ENCODE data around the gene LIX1L.
A peak's percentile ranks its signal among the peaks of the same experiment; 100 is the strongest.
"Not testable (repeated sequence)": the region's sequence is repeated elsewhere in the genome, so short reads cannot be mapped to it uniquely, and the experiment has no call there.

Gene LIX1L

GRCh38 chr1:145927916-145928643 is 29.7 kb downstream of the LIX1L start:
- DNase-seq, result no peak

GRCh38 chr1:145927063-145927886 is 30.5 kb downstream of the LIX1L start, which contains the start of gene RBM8A:
RBM8A (minus strand) TSS chr1:145927484; CDS start chr1:145927426, 58 bp downstream.
- peak; percentile 94 for DNase-seq

- no peak for DNase-seq
These were observed 31.1 kb downstream of the LIX1L start for GRCh38 chr1:145926686-145927062.

DNA sequence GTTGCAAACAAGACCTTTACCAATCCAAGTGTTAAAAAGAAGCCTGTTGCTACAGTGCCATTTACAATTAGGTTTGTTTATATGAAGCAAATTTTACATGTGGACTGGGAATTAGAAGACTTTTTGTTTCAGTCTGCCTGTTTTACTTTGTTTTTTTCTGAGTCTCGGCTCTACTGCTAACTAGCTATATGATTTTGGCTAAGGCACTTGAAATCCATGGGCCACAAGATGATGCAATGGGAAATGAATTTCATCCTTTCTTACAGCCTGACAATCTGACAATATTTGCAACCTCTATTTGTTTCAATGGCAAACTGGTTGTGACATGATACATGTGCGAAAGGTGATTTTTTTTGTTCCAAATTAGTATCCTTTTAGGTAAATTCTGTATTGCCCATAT is 35.6 kb downstream of the LIX1L start:
- DNase-seq, result no peak

DNA sequence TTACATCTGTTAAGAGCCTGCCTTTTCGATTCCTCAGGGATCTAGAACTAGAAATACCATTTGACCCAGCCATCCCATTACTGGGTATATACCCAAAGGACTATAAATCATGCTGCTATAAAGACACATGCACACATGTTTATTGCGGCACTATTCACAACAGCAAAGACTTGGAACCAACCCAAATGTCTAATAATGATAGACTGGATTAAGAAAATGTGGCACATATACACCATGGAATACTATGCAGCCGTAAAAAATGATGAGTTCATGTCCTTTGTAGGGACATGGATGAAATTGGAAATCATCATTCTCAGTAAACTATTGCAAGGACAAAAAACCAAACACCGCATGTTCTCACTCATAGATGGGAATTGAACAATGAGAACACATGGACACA is 37.5 kb downstream of the LIX1L start:
- DNase-seq, result not testable (repeated sequence)

GRCh38 chr1:145918992-145919939 is 38.6 kb downstream of the LIX1L start:
- DNase-seq, result no peak

DNA sequence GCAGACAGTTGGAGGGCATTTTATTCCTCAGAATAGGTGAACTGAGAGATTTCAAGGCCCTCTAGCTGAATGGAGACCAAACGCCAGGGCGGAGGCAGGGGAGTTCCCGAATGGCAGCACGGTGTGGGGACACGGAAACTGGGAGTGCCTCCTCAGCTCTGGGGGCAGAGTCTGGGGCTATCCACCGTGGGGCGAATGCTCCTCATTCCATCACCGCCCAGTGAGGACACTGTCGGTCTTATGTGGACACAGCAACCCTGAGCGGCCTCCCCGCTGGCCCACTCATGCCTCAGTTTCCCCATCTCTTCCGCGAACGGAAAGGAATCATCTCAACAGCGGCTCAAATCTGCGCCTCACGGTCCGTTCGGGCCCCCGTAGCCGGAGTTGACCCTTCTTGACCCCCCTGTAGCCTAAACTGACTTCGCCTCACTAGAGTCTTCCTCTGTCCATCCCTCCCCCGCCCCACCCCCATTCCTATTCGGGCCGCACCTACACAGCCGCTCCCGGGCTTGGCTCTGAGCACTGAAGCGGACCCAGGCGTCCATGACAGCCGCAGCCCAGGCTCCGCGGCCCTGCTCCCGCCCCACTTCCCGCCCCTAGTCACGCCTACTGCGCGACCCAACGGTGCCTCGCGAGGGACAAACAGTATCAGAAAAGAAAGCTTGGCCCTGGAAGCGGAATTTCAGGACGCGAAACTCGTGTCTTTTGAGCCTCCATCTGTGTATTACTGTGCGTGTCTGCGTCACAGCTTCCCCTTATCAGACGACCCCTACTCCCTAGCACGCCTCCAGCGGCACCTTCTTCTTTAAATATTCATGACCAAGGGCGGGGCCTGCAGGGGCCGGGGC is 39.4 kb downstream of the LIX1L start, which contains the start of gene PEX11B:
Gene PEX11B, minus strand, starts transcription at position 574 of the 848 bp plus-strand sequence. Its CDS starts 29 bp downstream, at position 545.
- peak; percentile 93 for DNase-seq

GRCh38 chr1:145917595-145917994 is 40.2 kb downstream of the LIX1L start:
- no peak for DNase-seq

GRCh38 chr1:145916745-145917144 is 41.1 kb downstream of the LIX1L start:
- no peak for DNase-seq

DNA sequence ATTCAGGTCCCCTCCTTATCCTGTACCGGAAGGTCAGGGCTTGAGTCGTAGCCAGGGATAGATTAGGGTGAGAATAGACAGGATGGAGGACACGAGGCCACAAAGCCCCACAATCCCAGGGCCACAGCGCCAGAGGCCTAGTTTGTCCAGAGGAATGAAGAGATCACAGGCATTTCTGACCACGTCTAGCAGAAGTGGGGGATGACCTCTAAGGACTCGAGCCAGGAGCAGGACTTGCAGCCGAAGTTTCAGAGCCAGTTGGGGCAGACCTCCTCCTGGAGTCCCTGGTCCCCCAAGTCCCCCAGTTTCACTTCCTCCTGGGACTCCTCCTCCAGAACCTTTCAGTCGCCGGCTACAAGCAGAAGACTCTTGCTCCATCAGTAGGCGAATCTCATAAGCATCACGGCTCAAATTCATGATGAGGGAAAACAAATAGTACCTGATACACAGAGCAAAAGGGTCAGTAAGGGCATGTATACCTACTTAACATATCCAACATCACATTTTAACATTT is 45.6 kb downstream of the LIX1L start:
- DNase-seq, result no peak

DNA sequence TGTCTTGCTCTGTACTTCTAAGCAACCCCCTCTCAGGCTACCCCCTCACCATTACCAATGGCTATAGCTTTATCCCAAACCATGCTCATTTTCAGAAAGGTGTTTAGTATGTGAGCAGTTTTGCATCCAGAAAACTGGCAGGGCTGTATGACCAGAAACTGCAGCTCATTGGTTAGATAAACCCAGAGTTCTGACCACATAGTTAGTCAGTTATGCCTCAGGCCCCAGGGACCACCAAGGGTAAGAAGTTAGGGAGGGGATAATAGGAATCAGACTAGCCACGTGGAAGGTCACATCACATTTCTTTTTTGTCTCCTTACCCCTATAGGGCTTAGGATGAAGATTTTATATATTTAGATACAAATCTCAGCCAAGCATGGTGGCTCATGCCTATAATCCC is 49.2 kb downstream of the LIX1L start:
- no peak for DNase-seq

- no peak for DNase-seq
These were observed 50.7 kb downstream of the LIX1L start for GRCh38 chr1:145906954-145907753.

DNA sequence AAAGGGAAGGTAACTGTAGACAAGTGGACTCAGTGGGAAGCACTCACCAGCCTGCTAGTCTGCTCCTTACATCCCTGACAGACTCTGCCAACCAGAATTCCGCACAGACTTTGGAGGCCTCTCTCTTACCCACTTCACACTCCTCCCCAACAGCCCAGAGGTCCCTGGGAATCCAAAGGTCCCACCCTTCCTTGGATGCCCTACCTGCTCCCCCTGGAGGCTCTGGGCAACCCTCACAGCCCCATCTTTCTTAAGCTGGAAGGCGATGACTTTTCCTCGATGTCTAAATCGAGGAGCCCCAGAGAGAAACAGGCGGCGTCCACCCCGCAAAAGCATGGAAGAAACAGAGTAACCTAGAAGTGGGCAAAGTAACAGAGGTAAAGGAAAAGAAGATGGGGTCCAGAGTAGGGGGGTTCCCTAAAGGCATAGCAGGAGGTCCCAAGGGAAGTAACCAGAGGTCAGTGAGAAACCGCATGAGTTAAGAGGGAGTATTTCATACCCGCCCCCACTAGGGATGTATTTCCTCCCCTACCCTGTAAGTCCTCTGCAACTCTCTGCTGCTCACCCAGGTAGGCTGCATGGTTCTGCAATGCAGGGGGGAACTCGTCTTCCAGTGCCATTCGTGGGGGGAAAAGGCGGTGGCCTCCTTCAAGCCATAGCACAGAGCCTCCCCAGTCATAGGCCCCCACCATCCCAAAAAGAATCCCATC is 56.4 kb downstream of the LIX1L start:
- DNase-seq, result no peak

- no peak for DNase-seq
These were observed 59.1 kb downstream of the LIX1L start for GRCh38 chr1:145898756-145899155.

DNA sequence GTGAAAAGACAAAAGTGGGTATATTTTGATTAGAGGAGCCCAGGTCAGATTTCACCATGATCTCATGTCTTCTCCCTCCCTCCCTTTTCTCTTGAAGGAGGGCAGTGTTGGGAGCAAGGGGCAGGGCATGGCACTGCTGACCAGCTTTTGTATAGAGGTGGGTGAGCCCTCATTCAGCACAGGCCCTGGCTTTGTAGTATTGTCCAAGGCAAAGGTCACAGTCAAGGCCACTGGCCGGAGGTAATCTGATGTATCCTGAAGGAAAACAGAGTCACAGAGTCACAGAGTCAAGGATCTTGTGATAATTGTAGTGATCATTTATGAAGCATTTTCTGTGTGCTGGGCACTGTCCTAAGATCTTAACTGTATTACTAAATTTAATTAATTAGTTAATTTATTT is 59.8 kb downstream of the LIX1L start:
- DNase-seq, result no peak

DNA sequence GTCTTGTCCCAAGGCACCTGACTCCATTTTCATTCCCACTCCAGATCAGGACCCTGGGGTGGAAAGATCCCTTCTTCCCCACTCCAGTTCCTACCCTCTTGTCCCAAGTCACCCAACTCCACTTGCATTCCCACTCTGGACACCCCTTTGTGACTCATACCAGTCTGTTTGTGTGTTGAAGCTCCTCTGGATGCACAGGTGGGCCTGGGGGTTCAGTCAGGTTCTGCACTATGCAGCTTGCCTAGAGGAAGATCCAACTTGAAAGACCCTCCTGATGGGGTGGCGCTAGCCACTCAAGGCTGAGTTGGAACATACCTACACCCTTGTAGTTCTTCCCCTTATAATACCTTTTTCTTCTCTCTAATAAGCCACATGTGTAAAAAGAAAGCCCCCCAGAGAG is 62.3 kb downstream of the LIX1L start:
- DNase-seq, result no peak

- no peak for DNase-seq
These were observed 64.3 kb downstream of the LIX1L start for GRCh38 chr1:145893306-145894055.

- DNase-seq, result no peak
These were observed 65.2 kb downstream of the LIX1L start for GRCh38 chr1:145892486-145893087.

All from right forelimb (tissue), 1 donor.